ENCODE data around the gene SLC9A3.

The SLC9A3 gene

GRCh38 chr5:466661-467310 is 57.5 kb downstream of the SLC9A3 start:
- no peaks in the 10 kb centered on the region for H3K9me3 ChIP-seq (ENCODE audit: control insufficient read depth, insufficient read depth, low read length)
- WGBS (ENCODE audit: insufficient coverage, insufficient read length) = no CpG with 5 or more reads among the region's 30 CpGs
- no peaks in the 10 kb centered on the region for H3K4me1 ChIP-seq (ENCODE audit: control insufficient read depth, insufficient read depth, low read length)
- no peak for DNase-seq (ENCODE audit: low read depth, low spot score)
- no peak overlapping the region for H3K27ac ChIP-seq (ENCODE audit: low read length)
- peaks cover 8% of the 10 kb centered on the region; the same call in 1 of the 2 replicates for H3K36me3 ChIP-seq (ENCODE audit: control insufficient read depth, insufficient read depth, low read length)
- H3K27me3 ChIP-seq (ENCODE audit: control insufficient read depth, insufficient read depth, low read length) = no peaks in the 10 kb centered on the region
- no peak overlapping the region for H3K4me3 ChIP-seq (ENCODE audit: low read length)

- no CpG with 5 or more reads among the region's 29 CpGs for WGBS (ENCODE audit: insufficient coverage, insufficient read length)
- Histone ChIP-seq H3K4me3 (ENCODE audit: low read length) (no peak overlapping the region), H3K9me3 (ENCODE audit: control insufficient read depth, insufficient read depth, low read length) (no peaks in the 10 kb centered on the region), H3K4me1 (ENCODE audit: control insufficient read depth, insufficient read depth, low read length) (no peaks in the 10 kb centered on the region), H3K27me3 (ENCODE audit: control insufficient read depth, insufficient read depth, low read length) (no peaks in the 10 kb centered on the region), H3K36me3 (ENCODE audit: control insufficient read depth, insufficient read depth, low read length) (peaks cover 8% of the 10 kb centered on the region; the same call in 1 of the 2 replicates), H3K27ac (ENCODE audit: low read length) (no peak overlapping the region)
- no peak for DNase-seq (ENCODE audit: low read depth, low spot score)
Measured at GRCh38 chr5:465591-466403, 58.5 kb downstream of the SLC9A3 start.

GRCh38 chr5:464843-465590 is 59.2 kb downstream of the SLC9A3 start:
- WGBS (ENCODE audit: insufficient coverage, insufficient read length) = no CpG with 5 or more reads among the region's 63 CpGs
- H3K9me3 ChIP-seq (ENCODE audit: control insufficient read depth, insufficient read depth, low read length) = no peaks in the 10 kb centered on the region
- peaks cover 12% of the 10 kb centered on the region for H3K36me3 ChIP-seq (ENCODE audit: control insufficient read depth, insufficient read depth, low read length)
- H3K27ac ChIP-seq (ENCODE audit: low read length) = no peak overlapping the region
- H3K4me1 ChIP-seq (ENCODE audit: control insufficient read depth, insufficient read depth, low read length) = no peaks in the 10 kb centered on the region
- H3K27me3 ChIP-seq (ENCODE audit: control insufficient read depth, insufficient read depth, low read length) = no peaks in the 10 kb centered on the region
- DNase-seq (ENCODE audit: low read depth, low spot score) = no peak
- H3K4me3 ChIP-seq (ENCODE audit: low read length) = no peak overlapping the region

- WGBS (ENCODE audit: insufficient coverage, insufficient read length) = no CpG with 5 or more reads among the region's 19 CpGs
- Histone ChIP-seq H3K9me3 (ENCODE audit: control insufficient read depth, insufficient read depth, low read length) (no peaks in the 10 kb centered on the region), H3K27me3 (ENCODE audit: control insufficient read depth, insufficient read depth, low read length) (no peaks in the 10 kb centered on the region), H3K4me3 (ENCODE audit: low read length) (no peak overlapping the region), H3K36me3 (ENCODE audit: control insufficient read depth, insufficient read depth, low read length) (peaks cover 18% of the 10 kb centered on the region), H3K27ac (ENCODE audit: low read length) (no peak overlapping the region), H3K4me1 (ENCODE audit: control insufficient read depth, insufficient read depth, low read length) (no peaks in the 10 kb centered on the region)
- no peak for DNase-seq (ENCODE audit: low read depth, low spot score)
Measured at GRCh38 chr5:464446-464842, 59.8 kb downstream of the SLC9A3 start.

- H3K9me3 ChIP-seq (ENCODE audit: control insufficient read depth, insufficient read depth, low read length) = no peaks in the 10 kb centered on the region
- H3K27ac ChIP-seq (ENCODE audit: low read length) = no peak overlapping the region
- H3K27me3 ChIP-seq (ENCODE audit: control insufficient read depth, insufficient read depth, low read length) = no peaks in the 10 kb centered on the region
- no peak overlapping the region for H3K4me3 ChIP-seq (ENCODE audit: low read length)
- no CpG with 5 or more reads among the region's 18 CpGs for WGBS (ENCODE audit: insufficient coverage, insufficient read length)
- H3K4me1 ChIP-seq (ENCODE audit: control insufficient read depth, insufficient read depth, low read length) = no peaks in the 10 kb centered on the region
- peaks cover 18% of the 10 kb centered on the region for H3K36me3 ChIP-seq (ENCODE audit: control insufficient read depth, insufficient read depth, low read length)
- no peak for DNase-seq (ENCODE audit: low read depth, low spot score)
Measured at GRCh38 chr5:463952-464351, 60.3 kb downstream of the SLC9A3 start.

- WGBS (ENCODE audit: insufficient coverage, insufficient read length) = no CpG with 5 or more reads among the region's 7 CpGs
- DNase-seq (ENCODE audit: low read depth, low spot score) = no peak
- H3K27ac ChIP-seq (ENCODE audit: low read length) = no peak overlapping the region
- no peaks in the 10 kb centered on the region for H3K4me1 ChIP-seq (ENCODE audit: control insufficient read depth, insufficient read depth, low read length)
- no peaks in the 10 kb centered on the region for H3K9me3 ChIP-seq (ENCODE audit: control insufficient read depth, insufficient read depth, low read length)
- H3K27me3 ChIP-seq (ENCODE audit: control insufficient read depth, insufficient read depth, low read length) = no peaks in the 10 kb centered on the region
- no peak overlapping the region for H3K4me3 ChIP-seq (ENCODE audit: low read length)
- peaks cover 18% of the 10 kb centered on the region for H3K36me3 ChIP-seq (ENCODE audit: control insufficient read depth, insufficient read depth, low read length)
Measured at GRCh38 chr5:463301-463700, 60.9 kb downstream of the SLC9A3 start.

GRCh38 chr5:462051-462481 is 62.2 kb downstream of the SLC9A3 start:
- WGBS (ENCODE audit: insufficient coverage, insufficient read length) = no CpG with 5 or more reads among the region's 24 CpGs
- no peaks in the 10 kb centered on the region for H3K27me3 ChIP-seq (ENCODE audit: control insufficient read depth, insufficient read depth, low read length)
- no peak for DNase-seq (ENCODE audit: low read depth, low spot score)
- H3K27ac ChIP-seq (ENCODE audit: low read length) = no peak overlapping the region
- peaks cover 18% of the 10 kb centered on the region for H3K36me3 ChIP-seq (ENCODE audit: control insufficient read depth, insufficient read depth, low read length)
- no peak overlapping the region for H3K4me3 ChIP-seq (ENCODE audit: low read length)
- H3K4me1 ChIP-seq (ENCODE audit: control insufficient read depth, insufficient read depth, low read length) = no peaks in the 10 kb centered on the region
- no peaks in the 10 kb centered on the region for H3K9me3 ChIP-seq (ENCODE audit: control insufficient read depth, insufficient read depth, low read length)

- Histone ChIP-seq H3K9me3 (ENCODE audit: control insufficient read depth, insufficient read depth, low read length) (no peaks in the 10 kb centered on the region), H3K4me3 (ENCODE audit: low read length) (no peak overlapping the region), H3K27ac (ENCODE audit: low read length) (no peak overlapping the region), H3K4me1 (ENCODE audit: control insufficient read depth, insufficient read depth, low read length) (no peaks in the 10 kb centered on the region), H3K36me3 (ENCODE audit: control insufficient read depth, insufficient read depth, low read length) (peaks cover 16% of the 10 kb centered on the region), H3K27me3 (ENCODE audit: control insufficient read depth, insufficient read depth, low read length) (no peaks in the 10 kb centered on the region)
- no CpG with 5 or more reads among the region's 8 CpGs for WGBS (ENCODE audit: insufficient coverage, insufficient read length)
- no peak for DNase-seq (ENCODE audit: low read depth, low spot score)
Measured at GRCh38 chr5:460273-460625, 64.0 kb downstream of the SLC9A3 start.

- no CpG with 5 or more reads among the region's 24 CpGs for WGBS (ENCODE audit: insufficient coverage, insufficient read length)
- peaks cover 4% of the 10 kb centered on the region for H3K4me1 ChIP-seq (ENCODE audit: control insufficient read depth, insufficient read depth, low read length)
- H3K27me3 ChIP-seq (ENCODE audit: control insufficient read depth, insufficient read depth, low read length) = no peaks in the 10 kb centered on the region
- no peak for DNase-seq (ENCODE audit: low read depth, low spot score)
- H3K9me3 ChIP-seq (ENCODE audit: control insufficient read depth, insufficient read depth, low read length) = no peaks in the 10 kb centered on the region
- H3K4me3 ChIP-seq (ENCODE audit: low read length) = no peak overlapping the region
- no peak overlapping the region for H3K27ac ChIP-seq (ENCODE audit: low read length)
- peaks cover 16% of the 10 kb centered on the region for H3K36me3 ChIP-seq (ENCODE audit: control insufficient read depth, insufficient read depth, low read length)
Measured at GRCh38 chr5:459562-460272, 64.5 kb downstream of the SLC9A3 start.
